Measurements from ENCODE around the gene MTMR12.

Gene MTMR12

DNA sequence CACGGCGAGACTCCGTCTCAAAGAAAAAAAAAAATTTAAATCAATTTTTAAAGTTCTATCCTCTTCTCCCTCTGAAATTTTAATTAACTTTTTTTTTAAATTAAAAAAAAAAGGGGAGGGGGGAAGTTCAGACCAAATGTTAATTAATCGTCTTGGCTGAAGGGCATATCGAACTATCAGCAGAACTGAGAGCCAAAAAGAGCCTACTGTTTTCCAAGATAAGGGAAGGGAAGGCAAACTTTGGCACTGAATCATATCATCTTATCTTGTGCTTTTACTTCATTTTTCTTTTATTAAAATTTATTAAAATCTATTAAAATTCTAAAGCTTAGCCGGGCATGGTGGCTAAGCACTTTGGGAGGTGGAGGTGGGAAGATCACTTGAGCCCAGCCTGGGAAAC, 45.9 kb upstream of the MTMR12 start:
- no peak for TF ChIP-seq EZH2 (IDR thresholded peaks at IDR 0.05; ENCODE audit: borderline replicate concordance, low read depth, low read length, severe bottlenecking)
- TF ChIP-seq, protein P1, sequence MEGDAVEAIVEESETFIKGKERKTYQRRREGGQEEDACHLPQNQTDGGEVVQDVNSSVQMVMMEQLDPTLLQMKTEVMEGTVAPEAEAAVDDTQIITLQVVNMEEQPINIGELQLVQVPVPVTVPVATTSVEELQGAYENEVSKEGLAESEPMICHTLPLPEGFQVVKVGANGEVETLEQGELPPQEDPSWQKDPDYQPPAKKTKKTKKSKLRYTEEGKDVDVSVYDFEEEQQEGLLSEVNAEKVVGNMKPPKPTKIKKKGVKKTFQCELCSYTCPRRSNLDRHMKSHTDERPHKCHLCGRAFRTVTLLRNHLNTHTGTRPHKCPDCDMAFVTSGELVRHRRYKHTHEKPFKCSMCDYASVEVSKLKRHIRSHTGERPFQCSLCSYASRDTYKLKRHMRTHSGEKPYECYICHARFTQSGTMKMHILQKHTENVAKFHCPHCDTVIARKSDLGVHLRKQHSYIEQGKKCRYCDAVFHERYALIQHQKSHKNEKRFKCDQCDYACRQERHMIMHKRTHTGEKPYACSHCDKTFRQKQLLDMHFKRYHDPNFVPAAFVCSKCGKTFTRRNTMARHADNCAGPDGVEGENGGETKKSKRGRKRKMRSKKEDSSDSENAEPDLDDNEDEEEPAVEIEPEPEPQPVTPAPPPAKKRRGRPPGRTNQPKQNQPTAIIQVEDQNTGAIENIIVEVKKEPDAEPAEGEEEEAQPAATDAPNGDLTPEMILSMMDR (IDR thresholded peaks at IDR 0.05; ENCODE audit: borderline replicate concordance, extremely low read depth, low read length, poor library complexity, severe bottlenecking) = no peak
- H4K20me1 ChIP-seq (ENCODE audit: insufficient read depth, low read length) = no peaks in the 10 kb centered on the region
- H3K4me1 ChIP-seq (ENCODE audit: insufficient read depth, low read length) = no peaks in the 10 kb centered on the region
- H3K4me3 ChIP-seq (ENCODE audit: low read depth in 1 of 2, low read length in 2 of 2) = no peak overlapping the region
- H3K9ac ChIP-seq (ENCODE audit: low read depth, low read length) = no peak overlapping the region
- H3K27me3 ChIP-seq (ENCODE audit: insufficient read depth, low read length, poor library complexity) = no peaks in the 10 kb centered on the region
- peaks cover 87% of the 10 kb centered on the region for H3K36me3 ChIP-seq (ENCODE audit: insufficient read depth, low read length)
- no peaks in the 10 kb centered on the region for H3K9me3 ChIP-seq (ENCODE audit: insufficient read depth, low read length, severe bottlenecking)
- H3K27ac ChIP-seq (ENCODE audit: low read length) = no peak overlapping the region
- no peaks in the 10 kb centered on the region for H3K79me2 ChIP-seq (ENCODE audit: insufficient read depth, low read length)
- DNase-seq = no peak
- ATAC-seq (ENCODE audit: insufficient read depth, low read depth) = no peak
- H3K4me2 ChIP-seq (ENCODE audit: insufficient read depth, low read length) = no peak overlapping the region
- no peak overlapping the region for H2AFZ ChIP-seq (ENCODE audit: low read depth, low read length)

DNA sequence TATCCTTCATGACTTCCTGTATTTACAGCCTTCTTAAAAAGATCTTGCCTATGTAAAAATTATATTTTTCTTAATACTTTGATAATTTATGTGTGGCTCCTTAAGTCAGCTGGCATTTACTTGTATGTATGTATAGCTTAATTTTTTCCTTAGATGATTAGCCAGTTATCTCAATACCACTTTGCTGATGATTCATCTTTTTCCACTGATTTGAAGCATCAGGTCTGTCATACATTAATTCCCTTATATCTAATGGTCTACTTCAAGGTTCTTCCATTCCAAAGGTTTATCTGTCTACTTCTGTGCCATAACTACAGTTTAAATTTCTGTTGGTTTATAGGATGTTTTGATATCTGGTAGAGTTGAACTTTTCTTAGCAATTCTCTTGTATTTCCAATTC, 44.9 kb upstream of the MTMR12 start:
- peaks cover 78% of the 10 kb centered on the region for H3K36me3 ChIP-seq (ENCODE audit: insufficient read depth, low read length)
- no peak overlapping the region for H3K9ac ChIP-seq (ENCODE audit: low read depth, low read length)
- H3K27me3 ChIP-seq (ENCODE audit: insufficient read depth, low read length, poor library complexity) = no peaks in the 10 kb centered on the region
- DNase-seq (no peak), ATAC-seq (ENCODE audit: insufficient read depth, low read depth) (no peak)
- H3K9me3 ChIP-seq (ENCODE audit: insufficient read depth, low read length, severe bottlenecking) = no peaks in the 10 kb centered on the region
- no peak for TF ChIP-seq EZH2 (IDR thresholded peaks at IDR 0.05; ENCODE audit: borderline replicate concordance, low read depth, low read length, severe bottlenecking)
- TF ChIP-seq, protein P1 (IDR thresholded peaks at IDR 0.05; ENCODE audit: borderline replicate concordance, extremely low read depth, low read length, poor library complexity, severe bottlenecking) = no peak
- H3K79me2 ChIP-seq (ENCODE audit: insufficient read depth, low read length) = no peaks in the 10 kb centered on the region
- H4K20me1 ChIP-seq (ENCODE audit: insufficient read depth, low read length) = no peaks in the 10 kb centered on the region
- H3K4me2 ChIP-seq (ENCODE audit: insufficient read depth, low read length) = no peak overlapping the region
- no peaks in the 10 kb centered on the region for H3K4me1 ChIP-seq (ENCODE audit: insufficient read depth, low read length)
- H2AFZ ChIP-seq (ENCODE audit: low read depth, low read length) = no peak overlapping the region
- no peak overlapping the region for H3K4me3 ChIP-seq (ENCODE audit: low read depth in 1 of 2, low read length in 2 of 2)
- H3K27ac ChIP-seq (ENCODE audit: low read length) = no peak overlapping the region

DNA sequence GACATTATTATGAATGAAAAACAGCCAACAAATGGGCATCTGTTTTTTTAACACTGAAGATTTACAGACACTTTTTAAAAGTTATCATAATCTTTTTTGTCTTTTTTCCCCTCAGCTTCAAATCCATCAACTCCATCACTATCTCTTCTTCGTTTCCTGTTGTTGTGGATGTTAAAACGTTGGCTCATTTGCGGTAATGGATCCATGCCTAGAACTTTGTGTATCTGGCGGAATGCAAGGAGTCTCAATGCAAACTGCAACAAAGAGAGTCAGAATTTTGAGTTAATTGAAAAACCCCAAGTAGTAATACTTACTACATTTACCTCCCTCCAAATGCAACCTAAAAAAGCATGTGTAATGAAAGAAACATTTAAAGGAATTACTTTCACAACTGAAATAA, 42.9 kb upstream of the MTMR12 start:
- no peak overlapping the region for H3K4me2 ChIP-seq (ENCODE audit: insufficient read depth, low read length)
- H4K20me1 ChIP-seq (ENCODE audit: insufficient read depth, low read length) = no peaks in the 10 kb centered on the region
- ATAC-seq (ENCODE audit: insufficient read depth, low read depth) (no peak), DNase-seq (no peak)
- no peaks in the 10 kb centered on the region for H3K27me3 ChIP-seq (ENCODE audit: insufficient read depth, low read length, poor library complexity)
- H3K9me3 ChIP-seq (ENCODE audit: insufficient read depth, low read length, severe bottlenecking) = no peaks in the 10 kb centered on the region
- H3K9ac ChIP-seq (ENCODE audit: low read depth, low read length) = no peak overlapping the region
- no peak overlapping the region for H3K4me3 ChIP-seq (ENCODE audit: low read depth in 1 of 2, low read length in 2 of 2)
- no peak overlapping the region for H3K27ac ChIP-seq (ENCODE audit: low read length)
- H3K79me2 ChIP-seq (ENCODE audit: insufficient read depth, low read length) = no peaks in the 10 kb centered on the region
- H2AFZ ChIP-seq (ENCODE audit: low read depth, low read length) = no peak overlapping the region
- no peak for TF ChIP-seq EZH2 (IDR thresholded peaks at IDR 0.05; ENCODE audit: borderline replicate concordance, low read depth, low read length, severe bottlenecking)
- TF ChIP-seq, protein P1 (IDR thresholded peaks at IDR 0.05; ENCODE audit: borderline replicate concordance, extremely low read depth, low read length, poor library complexity, severe bottlenecking) = no peak
- peaks cover 60% of the 10 kb centered on the region for H3K36me3 ChIP-seq (ENCODE audit: insufficient read depth, low read length)
- H3K4me1 ChIP-seq (ENCODE audit: insufficient read depth, low read length) = no peaks in the 10 kb centered on the region

DNA sequence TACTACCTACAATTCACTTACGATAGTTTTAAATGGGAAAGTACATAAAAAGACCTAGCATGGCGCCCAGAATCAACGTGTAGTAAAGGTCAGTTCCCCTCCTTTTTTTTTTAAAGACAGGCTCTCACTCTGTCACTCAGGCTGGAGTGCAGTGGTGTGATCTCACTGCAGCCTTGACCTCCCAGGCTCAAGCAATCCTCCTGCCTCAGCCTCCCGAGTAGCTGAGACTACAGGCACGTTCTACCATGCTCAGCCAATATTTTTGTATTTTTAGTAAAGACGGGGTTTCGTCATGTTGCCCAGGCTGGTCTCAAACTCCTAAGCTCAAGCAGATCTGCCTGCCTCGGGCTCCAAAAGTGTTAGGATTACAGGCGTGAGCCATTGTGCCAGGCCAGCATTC, 40.7 kb upstream of the MTMR12 start:
- peaks cover 1% of the 10 kb centered on the region for H3K9me3 ChIP-seq (ENCODE audit: insufficient read depth, low read length, severe bottlenecking)
- H3K4me1 ChIP-seq (ENCODE audit: insufficient read depth, low read length) = no peaks in the 10 kb centered on the region
- H3K27ac ChIP-seq (ENCODE audit: low read length) = no peak overlapping the region
- TF ChIP-seq EZH2 (IDR thresholded peaks at IDR 0.05; ENCODE audit: borderline replicate concordance, low read depth, low read length, severe bottlenecking) = no peak
- TF ChIP-seq, protein P1 (IDR thresholded peaks at IDR 0.05; ENCODE audit: borderline replicate concordance, extremely low read depth, low read length, poor library complexity, severe bottlenecking) = no peak
- H2AFZ ChIP-seq (ENCODE audit: low read depth, low read length) = no peak overlapping the region
- no peak overlapping the region for H3K4me2 ChIP-seq (ENCODE audit: insufficient read depth, low read length)
- DNase-seq (no peak), ATAC-seq (ENCODE audit: insufficient read depth, low read depth) (no peak)
- H3K79me2 ChIP-seq (ENCODE audit: insufficient read depth, low read length) = no peaks in the 10 kb centered on the region
- H3K27me3 ChIP-seq (ENCODE audit: insufficient read depth, low read length, poor library complexity) = no peaks in the 10 kb centered on the region
- peaks cover 39% of the 10 kb centered on the region for H3K36me3 ChIP-seq (ENCODE audit: insufficient read depth, low read length)
- no peaks in the 10 kb centered on the region for H4K20me1 ChIP-seq (ENCODE audit: insufficient read depth, low read length)
- no peak overlapping the region for H3K4me3 ChIP-seq (ENCODE audit: low read depth in 1 of 2, low read length in 2 of 2)
- no peak overlapping the region for H3K9ac ChIP-seq (ENCODE audit: low read depth, low read length)
